K562 (cell line): Measurements from ENCODE around the gene FIGNL1. TPM values are rescaled to one million over a fixed set of nuclear protein-coding genes. Genes with fewer than 3 reads are reported as not detected.

Experiments used
- ATAC-seq: fragments of 200-7000 bp; cut with Tn5 transposase; 3 replicates; pipeline ENCODE4 v1.9.1; 2020; ENCODE audit warnings: moderate library complexity
- BruUV-seq: library from RNA; stranded (reverse); fragments of 400-500 nt; replicated peaks from 2 replicates; lab custom pipeline; 2021; lab: Mats Ljungman, UMichigan
- CTCF ChIA-PET: fragments of 300-600 bp; formaldehyde crosslinking; extraction: SDS; loops from one replicate; lab custom pipeline; 2021; ENCODE audit warnings: low intra/inter-chr PET ratio; lab: Yijun Ruan, JAX
- POLR2A ChIA-PET: fragments of 300-600, 350-650 bp; sonication (Branson Sonifier 250); formaldehyde crosslinking; extraction: SDS; loops from one replicate; lab custom pipeline; 2021; ENCODE audit warnings: antibody characterized with exemption, inconsistent platforms; lab: Yijun Ruan, JAX
- DNase-seq, 4 experiments: peaks; one replicate each; pipeline versions ENCODE4 v3.0.0 to v3.0.0-alpha.2; 2011 to 2018; ENCODE audit warnings: low spot score in 3 of 4, mixed read lengths in 3 of 4; ENCODE audit errors: extremely low read depth in 1 of 4
- FAIRE-seq: peaks from 2 replicates; lab custom pipeline; 2011; peaks lifted over from hg19 to GRCh38; lab: Jason Lieb, UNC
- H2AFZ ChIP-seq: 2 replicates; pipeline ENCODE4 v1.6.0; 2011; ENCODE audit warnings: low read depth, low read length, control low read depth, inconsistent platforms
- H3K27ac ChIP-seq: fragments of 200-600 bp; 3 replicates; pipeline ENCODE4 v1.8.0; 2011; ENCODE audit warnings: low read depth, mild to moderate bottlenecking, control low read depth, inconsistent platforms, low read length, moderate library complexity, mixed read lengths; ENCODE audit errors: extremely low read depth
- H3K27me3 ChIP-seq, 2 experiments: fragments of 300-600 bp in 1 of 2; 2 replicates in 1 of 2; 3 replicates in 1 of 2; pipeline versions ENCODE4 v1.6.0 to v1.8.0; 2011; ENCODE audit warnings: inconsistent platforms in 2 of 2, low read length in 2 of 2, mild to moderate bottlenecking in 1 of 2, mixed read lengths in 1 of 2, moderate library complexity in 1 of 2; ENCODE audit not compliant: control insufficient read depth in 2 of 2, insufficient read depth in 2 of 2
- H3K36me3 ChIP-seq: fragments of 300-600 bp; 3 replicates; pipeline ENCODE4 v1.8.0; 2011; ENCODE audit warnings: mild to moderate bottlenecking, low read length, inconsistent platforms; ENCODE audit not compliant: control insufficient read depth, insufficient read depth
- H3K4me1 ChIP-seq, 2 experiments: fragments of 200-600 bp in 1 of 2; replicated peaks in 1 of 2; 2 replicates in 1 of 2; 3 replicates in 1 of 2; pipeline versions ENCODE4 v1.5.1 to v1.8.0; 2011; ENCODE audit warnings: inconsistent platforms in 2 of 2, low read length in 2 of 2, mild to moderate bottlenecking in 1 of 2, mixed read lengths in 1 of 2, moderate library complexity in 1 of 2; ENCODE audit not compliant: control insufficient read depth in 2 of 2, insufficient read depth in 2 of 2
- H3K4me2 ChIP-seq: 2 replicates; pipeline ENCODE4 v1.6.1; 2011; ENCODE audit warnings: low read length, control low read depth, inconsistent platforms, mixed read lengths; ENCODE audit not compliant: insufficient read depth
- H3K4me3 ChIP-seq: fragments of 200-600 bp; sonication (generic), shearing (Covaris generic); 2 replicates; pipeline ENCODE4 v1.5.1; 2016; ENCODE audit warnings: control low read depth, inconsistent platforms
- H3K79me2 ChIP-seq: fragments of 200-600 bp; 3 replicates; pipeline ENCODE4 v1.8.0; 2011; ENCODE audit warnings: low read length, inconsistent platforms; ENCODE audit not compliant: control insufficient read depth, insufficient read depth
- H3K9ac ChIP-seq, 2 experiments: 2 replicates each; pipeline versions ENCODE4 v1.6.0 to v1.6.1; 2011; ENCODE audit warnings: low read depth in 2 of 2, low read length in 2 of 2, control low read depth in 1 of 2, inconsistent platforms in 1 of 2, mild to moderate bottlenecking in 1 of 2, mixed read lengths in 1 of 2; ENCODE audit not compliant: insufficient read depth in 1 of 2
- H3K9me1 ChIP-seq: one replicate; pipeline ENCODE4 v1.6.0; 2011; ENCODE audit warnings: inconsistent platforms, mild to moderate bottlenecking, low read length, moderate library complexity; ENCODE audit not compliant: control insufficient read depth, insufficient read depth
- H3K9me3 ChIP-seq: replicated peaks from 2 replicates; pipeline ENCODE4 v1.5.1; 2011; ENCODE audit warnings: low read depth, low read length, inconsistent platforms; ENCODE audit not compliant: control insufficient read depth, insufficient read depth
- H4K20me1 ChIP-seq: replicated peaks from 2 replicates; pipeline ENCODE4 v1.6.1; 2011; ENCODE audit warnings: low read length, inconsistent platforms, mixed read lengths; ENCODE audit not compliant: control insufficient read depth, insufficient read depth
- C11orf30 ChIP-seq: fragments of 450-650 bp; IDR thresholded peaks from 2 replicates; pipeline ENCODE4 v1.6.1; 2016; ENCODE audit warnings: low read depth, mild to moderate bottlenecking
- CREB1 ChIP-seq, 2 experiments: sonication (generic) in 1 of 2; formaldehyde crosslinking in 1 of 2; IDR thresholded peaks; 2 replicates each; pipeline versions ENCODE4 v1.6.1 to v1.8.0; 2012 to 2022; ENCODE audit warnings: inconsistent platforms in 1 of 2, mild to moderate bottlenecking in 1 of 2, missing genetic modification reagents in 1 of 2, moderate library complexity in 1 of 2
- MAFF ChIP-seq: IDR thresholded peaks from 2 replicates; pipeline ENCODE4 v1.6.1; 2012; ENCODE audit warnings: low read length, improper control_type of control experiment
- MAFG ChIP-seq: fragments of 450-650 bp; conservative IDR thresholded peaks from 2 replicates; pipeline ENCODE4 v1.6.1; 2016; ENCODE audit warnings: missing genetic modification characterization, missing compliant biosample characterization
- MAFK ChIP-seq: IDR thresholded peaks from 2 replicates; pipeline ENCODE4 v1.6.1; 2011; ENCODE audit warnings: low read length, improper control_type of control experiment
- NFE2 ChIP-seq: IDR thresholded peaks from 2 replicates; pipeline ENCODE4 v1.6.1; 2014; ENCODE audit warnings: antibody characterized with exemption, low read depth
- STAG1 ChIP-seq: sonication (generic); formaldehyde crosslinking; IDR thresholded peaks from 2 replicates; pipeline ENCODE4 v1.5.0; 2020; ENCODE audit warnings: missing genetic modification reagents, borderline replicate concordance
- ZNF316 ChIP-seq: fragments of 450-650 bp; IDR thresholded peaks from 2 replicates; pipeline ENCODE4 v1.6.1; 2016
- WGBS: fragments of 100-300 bp; shearing (Covaris generic); methylation state at CpG from one replicate; pipeline ENCODE4 v1.1.6; 2016; ENCODE audit warnings: low coverage, mixed read lengths; ENCODE audit not compliant: insufficient coverage; ENCODE audit errors: missing lambda C conversion rate; 5-methylcytosine and 5-hydroxymethylcytosine counted together
- in situ Hi-C: fragments of 300-500 bp; cut with MboI; formaldehyde crosslinking; loops from 4 replicates; pipeline ENCODE4 v1.15.0; 2018; ENCODE audit warnings: inconsistent platforms, mixed read lengths
- intact Hi-C: fragments of 100-400 bp; cut with micrococcal nuclease; formaldehyde crosslinking; loops from 2 replicates; pipeline ENCODE4 v1.14.2; 2022
- polyA plus RNA-seq, 8 experiments: library from polyadenylated mRNA; depleted of rRNA in 4 of 8; stranded (reverse) in 5 of 8; unstranded in 3 of 8; fragments of >200 nt; fragmentation: Nextera tagmentation in 2 of 8; fragmentation: Illumina TruSeq in 1 of 8; extraction: Ambion mirVana in 2 of 8; extraction: Trizol in 1 of 8; gene quantifications; 2 replicates each; pipeline versions ENCODE4 v1.2.1 to v1.2.3, GENCODE V29; 2011 to 2014; ENCODE audit warnings: inconsistent platforms in 1 of 8, missing spikeins in 1 of 8
- total RNA-seq, 7 experiments: library from RNA; depleted of rRNA in 6 of 7; stranded (reverse); fragments of >200 nt in 6 of 7; fragmentation: Illumina TruSeq in 2 of 7; extraction: Trizol in 2 of 7; gene quantifications; 2 replicates each; pipeline versions ENCODE4 v1.2.1 to v1.2.3, GENCODE V29; 2011 to 2021; ENCODE audit warnings: low replicate concordance in 1 of 7

FIGNL1 gene
- total and polyA plus RNA-seq, 9 of the 15 experiments (the other 6 are each of a cell fraction or from before 2014, with no cell fraction given) = 15.5 to 48.3 (median 27.6) TPM

GRCh38 chr7:50476953-50477625 is 26.9 kb upstream of the FIGNL1 start:
- BruUV-seq = no TSS peak
- Histone ChIP-seq H3K9me1 (no peaks in the 10 kb centered on the region), H3K27ac (no peak overlapping the region), H3K9me3 (no peaks in the 10 kb centered on the region), H3K27me3 (peaks cover 13 to 37% of the 10 kb centered on the region in 2 experiments; a peak in 4 of 5 replicates), H4K20me1 (0 out of 2 replicates have a peak, but pooled peaks cover 4% of the 10 kb centered on the region), H3K36me3 (no peaks in the 10 kb centered on the region), H3K4me3 (no peak overlapping the region), H3K79me2 (no peaks in the 10 kb centered on the region), H2AFZ (no peak overlapping the region), H3K4me2 (no peak overlapping the region), H3K9ac (no peak overlapping the region), H3K4me1 (no peaks in the 10 kb centered on the region)
- TF ChIP-seq ZNF316 (peak; percentile 92), MAFK (peak; percentile 79), C11orf30 (peak; percentile 89), MAFF (peak; percentile 79), STAG1 (CRISPR knock-in tag) (no peak), MAFG (tag) (peak; percentile 89), CREB1 (IDR thresholded peaks at IDR 0.05) (no peak), CREB1 (CRISPR knock-in tag; IDR thresholded peaks at IDR 0.05) (no peak), NFE2 (peak; percentile 39; the same call in 1 of the 2 replicates)
- FAIRE-seq (no peak), DNase-seq (no peak), ATAC-seq (no peak)
- POLR2A ChIA-PET = no interaction called here
- CTCF ChIA-PET = no interaction called here
- intact Hi-C loops (no loop called here), in situ Hi-C loops (no loop called here)
- WGBS = 15% methylated on average over 9 of the region's 9 CpGs
